NCI-H2029 treated with DMSO at 0.1 percent for 48 hours (cell line): ENCODE results near the gene ACKR3.

Experiments used
- DNase-seq: peaks from one replicate; lab custom pipeline; 2025; lab: John Stamatoyannopoulos, UW

ACKR3 gene

GRCh38 chr2:236610991-236611821 is 41.6 kb downstream of the ACKR3 start:
- no peak for DNase-seq

DNA sequence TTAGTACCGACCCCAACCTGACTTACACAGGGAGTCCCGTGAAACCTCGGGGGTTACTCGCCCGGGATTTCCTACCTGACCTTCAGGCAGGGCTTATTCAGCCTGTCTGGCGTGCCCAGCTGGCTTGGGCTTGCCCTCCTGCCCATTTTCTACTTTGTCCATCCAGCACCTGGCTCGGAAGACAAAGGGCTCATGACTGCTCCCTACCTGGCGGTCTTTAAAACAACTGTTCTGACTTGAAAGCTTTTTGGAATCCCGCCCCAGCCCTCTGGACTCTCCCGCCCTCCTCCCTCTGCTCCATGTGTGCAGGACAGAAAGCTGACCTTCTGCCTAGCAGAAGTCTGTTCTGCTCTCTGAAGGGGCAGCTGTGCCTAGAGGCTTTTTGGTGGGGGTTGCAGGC is 43.1 kb downstream of the ACKR3 start:
- DNase-seq, result no peak

- no peak for DNase-seq
Measured at GRCh38 chr2:236613612-236614011, 44.0 kb downstream of the ACKR3 start.

GRCh38 chr2:236614551-236614950 is 44.9 kb downstream of the ACKR3 start:
- DNase-seq, result no peak

DNA sequence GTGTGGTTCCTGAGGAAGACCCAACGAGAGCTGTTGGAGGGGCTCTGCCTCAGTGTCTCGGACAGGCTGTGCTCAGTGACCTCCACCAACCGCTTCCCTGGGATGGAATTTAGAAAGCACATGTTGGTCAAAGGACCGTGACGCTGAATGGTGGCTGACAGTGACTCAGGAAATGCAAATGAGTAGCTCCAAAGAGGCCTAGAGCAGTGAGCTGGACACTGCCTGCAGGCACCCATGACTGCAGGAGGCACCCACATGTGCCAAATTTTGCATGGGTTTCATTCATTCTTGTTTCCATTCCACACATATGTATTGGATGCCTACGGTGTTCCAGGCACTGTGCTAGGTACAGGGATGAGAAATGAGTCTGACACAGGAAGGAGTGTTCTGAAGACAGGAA is 46.4 kb downstream of the ACKR3 start:
- no peak for DNase-seq

- no peak for DNase-seq
Measured at GRCh38 chr2:236616624-236617023, 47.0 kb downstream of the ACKR3 start.

DNA sequence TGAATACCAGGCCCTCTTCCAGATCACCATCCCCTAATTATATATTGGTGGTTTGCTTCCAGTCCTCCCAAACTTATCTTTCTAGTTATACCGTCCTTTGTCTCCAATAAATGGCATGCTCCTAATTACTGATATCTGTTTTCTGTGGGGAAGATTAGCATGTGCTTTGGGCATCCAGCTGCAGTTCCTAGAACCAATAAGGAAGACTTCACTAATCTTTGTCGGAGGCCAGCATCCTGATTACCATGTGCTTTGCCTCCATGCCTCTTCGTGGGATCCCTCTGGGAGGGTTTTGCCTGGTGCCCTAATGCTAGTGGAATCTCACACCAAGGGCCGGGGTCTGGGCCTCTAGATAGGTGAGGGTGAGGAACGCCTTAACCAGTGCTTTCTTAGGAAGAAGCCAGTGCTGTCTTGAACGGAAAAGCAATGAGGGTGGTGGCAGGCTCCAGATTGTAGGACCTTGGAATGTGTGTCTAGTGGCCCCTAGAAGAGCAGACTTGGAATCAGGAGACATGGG is 47.7 kb downstream of the ACKR3 start:
- DNase-seq, result no peak

GRCh38 chr2:236617796-236618195 is 48.2 kb downstream of the ACKR3 start:
- DNase-seq, result no peak

- no peak for DNase-seq
Measured at GRCh38 chr2:236618370-236618769, 48.7 kb downstream of the ACKR3 start.

DNA sequence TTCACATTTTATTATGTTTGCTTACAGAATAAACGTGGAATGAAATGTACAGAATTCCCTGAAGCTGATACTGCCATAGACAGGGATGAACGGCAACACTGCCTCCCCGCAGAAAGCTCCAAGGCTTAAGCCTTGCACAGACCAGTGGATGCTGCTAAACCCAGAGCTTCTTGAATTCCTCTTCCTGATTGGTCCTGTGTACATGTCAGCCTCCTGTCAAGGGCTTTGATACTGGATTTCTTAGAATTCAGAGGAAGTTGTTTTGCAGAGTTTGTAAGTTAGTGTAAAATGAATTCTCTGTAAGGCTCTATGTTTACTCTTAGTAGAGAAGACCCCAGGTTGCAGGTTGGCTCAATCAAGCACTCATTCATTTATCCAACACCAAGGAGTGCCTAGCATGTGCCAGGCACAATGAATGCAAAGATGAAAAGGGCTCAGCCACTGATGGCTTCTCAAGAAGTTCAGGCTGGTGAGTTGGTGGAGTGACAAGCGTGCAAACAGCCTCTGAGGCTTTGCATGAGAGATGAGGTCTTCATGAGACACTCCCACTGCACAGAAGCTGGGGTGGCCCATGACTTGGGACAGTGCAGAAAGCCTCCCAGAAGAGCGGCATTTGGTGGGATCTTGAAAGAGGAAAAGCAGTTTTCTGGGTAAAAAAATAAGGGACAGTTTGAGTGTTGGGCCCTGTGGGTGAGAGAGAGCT is 50.4 kb downstream of the ACKR3 start:
- no peak for DNase-seq

DNA sequence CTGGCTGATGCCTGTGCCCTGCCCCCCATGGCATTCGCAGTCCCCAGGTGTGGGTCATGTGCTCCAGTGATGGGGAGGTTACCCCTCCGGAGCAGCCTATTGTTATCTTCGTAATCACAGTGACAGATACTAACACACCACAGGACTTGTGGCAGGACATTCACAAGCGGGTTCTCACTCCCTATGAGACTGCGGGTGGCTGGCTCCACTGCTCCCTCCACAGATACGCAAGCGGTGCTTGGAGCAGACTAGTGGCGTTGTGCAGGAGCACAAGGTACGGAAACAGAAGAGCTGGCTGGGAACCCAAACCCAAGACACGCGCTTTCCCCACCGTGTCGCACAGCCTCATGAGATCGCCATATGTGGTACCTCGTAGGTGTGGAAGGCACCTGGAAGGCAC is 52.2 kb downstream of the ACKR3 start:
- DNase-seq, result no peak

GRCh38 chr2:236622201-236622600 is 52.6 kb downstream of the ACKR3 start:
- DNase-seq, result no peak

- DNase-seq, result no peak
Measured at GRCh38 chr2:236622660-236623059, 53.0 kb downstream of the ACKR3 start.

DNA sequence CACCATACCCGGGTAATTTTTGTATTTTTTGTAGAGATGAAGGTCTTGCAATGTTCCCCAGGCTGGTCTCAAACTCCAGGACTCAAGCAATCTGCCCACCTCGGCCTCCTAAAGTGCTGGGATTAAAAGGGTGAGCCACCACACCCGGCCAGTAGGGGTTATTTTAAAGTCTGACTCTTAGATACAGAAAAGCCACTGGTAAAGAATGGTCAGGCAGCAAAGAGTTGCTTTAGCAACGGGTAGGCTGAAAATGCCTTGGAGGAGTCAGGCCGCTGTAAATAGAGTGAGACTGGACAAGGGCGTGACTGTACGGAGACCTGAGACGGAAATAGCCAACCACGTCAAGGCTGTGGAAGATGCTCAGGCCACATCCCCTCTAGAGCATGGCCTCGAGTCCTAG is 54.2 kb downstream of the ACKR3 start:
- DNase-seq, result no peak

- DNase-seq, result no peak
Measured at GRCh38 chr2:236625156-236625690, 55.6 kb downstream of the ACKR3 start.

DNA sequence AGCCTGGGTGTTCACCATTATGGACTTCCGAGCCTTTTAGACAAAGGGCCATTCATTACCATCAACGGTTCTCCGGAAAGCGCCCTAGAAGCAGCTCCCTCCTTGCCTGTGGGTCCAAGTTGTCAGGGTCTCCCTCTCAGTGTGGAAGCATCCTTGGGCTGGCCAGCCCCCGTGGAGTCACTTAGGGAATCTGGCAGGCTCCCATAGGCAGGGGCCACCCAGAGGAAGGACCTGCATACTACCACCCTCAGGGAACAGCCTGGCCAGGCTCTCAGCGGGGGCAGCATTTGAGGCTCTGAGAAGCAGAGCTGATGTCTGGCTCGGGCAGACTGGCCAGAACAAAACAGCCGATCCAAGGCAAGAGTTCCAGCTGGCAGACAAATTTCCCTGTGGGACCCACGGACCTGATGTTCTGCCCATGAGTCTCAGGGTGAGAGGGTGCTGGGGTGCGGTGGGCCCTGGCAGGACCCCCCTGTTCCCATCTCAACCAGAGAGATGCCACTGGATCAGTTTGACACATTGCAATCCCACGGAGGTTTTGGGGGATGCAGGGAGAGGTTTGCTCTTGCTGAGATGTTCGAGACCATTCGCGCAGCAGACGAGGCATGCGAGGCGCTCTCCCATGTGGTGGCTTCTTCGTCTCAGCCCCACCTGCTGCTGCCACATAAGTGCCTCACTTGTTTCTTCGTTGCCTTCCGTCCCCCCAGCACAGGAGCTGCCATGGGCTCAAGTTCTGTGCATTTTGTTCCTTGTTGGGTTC is 56.9 kb downstream of the ACKR3 start:
- DNase-seq, result no peak

DNA sequence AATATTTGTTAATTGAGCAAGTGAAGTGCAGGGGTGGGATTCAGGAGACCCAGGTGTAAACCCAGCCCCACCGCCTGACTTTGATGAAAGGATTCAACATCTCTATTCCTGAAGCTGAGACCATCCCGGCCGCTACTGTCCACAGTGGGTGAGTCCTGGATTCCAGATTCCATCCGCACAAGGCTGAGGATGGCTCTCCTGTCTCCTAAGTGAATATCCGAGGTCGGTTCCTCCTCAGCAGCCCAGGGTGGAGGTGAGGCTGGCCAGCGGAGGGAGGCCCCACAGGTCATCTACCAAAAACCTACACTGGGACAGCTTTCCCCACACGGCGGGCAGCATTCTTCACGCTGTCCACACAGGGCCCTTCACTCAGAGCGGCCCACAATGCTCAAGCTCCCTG is 57.6 kb downstream of the ACKR3 start:
- no peak for DNase-seq

DNA sequence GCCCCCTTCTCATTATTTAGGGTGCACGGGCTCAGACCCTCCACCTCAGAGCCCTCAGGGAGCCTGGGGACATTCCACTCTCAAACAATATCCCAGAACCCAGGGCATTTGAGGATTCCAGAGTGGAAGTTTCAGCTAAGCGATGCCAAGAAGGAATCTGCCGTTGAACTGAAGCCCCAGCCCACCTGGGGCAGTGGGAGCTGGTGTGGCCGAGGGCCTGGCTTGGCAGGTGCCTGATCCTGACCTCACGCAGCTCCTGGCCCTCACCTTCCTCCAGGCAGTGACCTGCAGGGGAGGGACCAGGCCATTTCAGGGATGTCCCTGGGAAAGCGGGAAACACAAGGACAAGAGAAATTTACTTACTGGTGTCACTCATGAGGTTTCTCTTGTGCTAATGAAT is 58.2 kb downstream of the ACKR3 start:
- no peak for DNase-seq

DNA sequence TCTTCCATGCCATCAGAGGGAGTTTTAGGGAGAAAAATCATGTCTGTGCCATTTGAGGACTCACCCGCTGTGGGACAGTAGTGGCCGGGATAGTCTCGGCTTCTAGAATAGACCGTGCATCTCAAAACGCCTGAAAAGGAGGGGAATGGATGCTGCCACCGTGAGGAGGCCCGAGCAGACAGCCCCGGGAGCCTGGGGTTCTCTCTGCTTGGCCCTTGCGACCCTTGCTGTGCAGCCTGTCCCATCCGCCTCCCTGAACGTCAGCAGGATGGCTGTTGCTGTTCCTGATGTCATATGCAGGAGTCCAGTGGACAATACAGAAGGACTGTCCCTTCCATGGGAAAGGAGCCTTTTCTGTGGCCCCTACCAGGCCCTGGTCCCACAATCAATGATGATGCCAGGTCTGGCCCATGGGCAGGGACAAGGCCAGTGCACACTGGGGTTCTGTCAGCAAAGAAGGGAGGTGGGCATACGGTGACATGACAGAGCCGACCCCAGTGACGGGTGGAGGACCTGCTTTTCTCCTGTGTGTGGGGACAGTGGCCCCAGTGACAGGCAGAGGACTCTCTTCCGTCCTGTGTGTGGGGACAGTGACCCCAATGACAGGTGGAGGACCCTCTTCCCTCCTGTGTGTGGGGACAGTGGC is 58.8 kb downstream of the ACKR3 start:
- no peak for DNase-seq

- no peak for DNase-seq
Measured at GRCh38 chr2:236628981-236629605, 59.5 kb downstream of the ACKR3 start.
